Measurements from ENCODE around the gene TCFL5.

DNA sequence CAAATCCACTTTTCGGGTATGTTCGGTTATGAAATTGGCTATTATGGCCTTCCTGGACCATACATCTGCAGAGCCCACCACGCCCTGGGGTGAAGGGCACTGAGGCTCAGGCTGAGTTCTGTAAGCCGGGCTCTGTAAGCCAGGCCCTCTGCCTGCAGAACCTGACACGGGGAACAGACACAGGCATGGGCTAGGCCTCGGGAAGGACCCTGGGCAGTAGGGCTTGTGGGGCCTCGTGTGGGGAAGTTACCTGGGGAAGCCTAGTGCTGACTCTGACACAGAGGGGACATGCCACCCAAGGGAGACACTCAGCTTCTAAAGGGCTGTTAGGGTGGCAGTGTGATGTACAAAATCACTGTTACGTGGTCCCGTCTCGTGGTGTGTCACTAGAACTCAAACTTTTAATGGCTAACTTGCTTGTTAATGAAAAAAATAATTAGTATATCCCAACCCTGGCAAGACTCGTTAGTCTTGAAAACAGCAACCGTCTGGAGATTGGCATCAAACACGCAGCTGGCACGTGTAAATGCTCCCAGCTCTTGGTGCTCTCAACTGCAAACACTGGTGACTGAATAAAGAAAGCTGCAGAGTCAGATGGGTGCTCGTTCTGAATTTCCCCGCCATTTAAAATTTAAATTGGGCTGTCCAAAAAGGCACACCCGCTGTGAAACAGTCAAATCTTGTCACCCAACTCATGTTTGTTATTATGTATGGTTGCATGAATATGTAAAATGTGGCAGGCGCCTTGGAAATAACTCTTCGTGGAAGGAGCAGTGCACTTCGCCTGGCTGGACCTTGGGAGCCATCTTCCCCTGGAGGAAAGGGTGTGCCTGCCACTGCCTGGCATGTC, 23.6 kb upstream of the TCFL5 start:
- TF ChIP-seq, protein P1, sequence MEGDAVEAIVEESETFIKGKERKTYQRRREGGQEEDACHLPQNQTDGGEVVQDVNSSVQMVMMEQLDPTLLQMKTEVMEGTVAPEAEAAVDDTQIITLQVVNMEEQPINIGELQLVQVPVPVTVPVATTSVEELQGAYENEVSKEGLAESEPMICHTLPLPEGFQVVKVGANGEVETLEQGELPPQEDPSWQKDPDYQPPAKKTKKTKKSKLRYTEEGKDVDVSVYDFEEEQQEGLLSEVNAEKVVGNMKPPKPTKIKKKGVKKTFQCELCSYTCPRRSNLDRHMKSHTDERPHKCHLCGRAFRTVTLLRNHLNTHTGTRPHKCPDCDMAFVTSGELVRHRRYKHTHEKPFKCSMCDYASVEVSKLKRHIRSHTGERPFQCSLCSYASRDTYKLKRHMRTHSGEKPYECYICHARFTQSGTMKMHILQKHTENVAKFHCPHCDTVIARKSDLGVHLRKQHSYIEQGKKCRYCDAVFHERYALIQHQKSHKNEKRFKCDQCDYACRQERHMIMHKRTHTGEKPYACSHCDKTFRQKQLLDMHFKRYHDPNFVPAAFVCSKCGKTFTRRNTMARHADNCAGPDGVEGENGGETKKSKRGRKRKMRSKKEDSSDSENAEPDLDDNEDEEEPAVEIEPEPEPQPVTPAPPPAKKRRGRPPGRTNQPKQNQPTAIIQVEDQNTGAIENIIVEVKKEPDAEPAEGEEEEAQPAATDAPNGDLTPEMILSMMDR (IDR thresholded peaks at IDR 0.05; ENCODE audit: extremely low read depth in 1 of 2, insufficient read depth in 1 of 2, low read depth in 1 of 2, low read length in 2 of 2), result no peak
- TF ChIP-seq POLR2AphosphoS5 (IDR thresholded peaks at IDR 0.05; ENCODE audit: insufficient read depth, low read depth, low read length), result no peak
- no peak for TF ChIP-seq EZH2 (IDR thresholded peaks at IDR 0.05; ENCODE audit: borderline replicate concordance, low read depth, low read length, severe bottlenecking)
- TF ChIP-seq MYC (IDR thresholded peaks at IDR 0.05; ENCODE audit: low read depth, low read length), result no peak
- no peak for TF ChIP-seq POLR2A (IDR thresholded peaks at IDR 0.05; ENCODE audit: low read depth, low read length)
- TF ChIP-seq, protein P2, sequence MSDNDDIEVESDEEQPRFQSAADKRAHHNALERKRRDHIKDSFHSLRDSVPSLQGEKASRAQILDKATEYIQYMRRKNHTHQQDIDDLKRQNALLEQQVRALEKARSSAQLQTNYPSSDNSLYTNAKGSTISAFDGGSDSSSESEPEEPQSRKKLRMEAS (IDR thresholded peaks at IDR 0.05; ENCODE audit: insufficient read depth, insufficient read length), result no peak
- no peak for TF ChIP-seq JUN (IDR thresholded peaks at IDR 0.05; ENCODE audit: borderline replicate concordance, insufficient read depth, insufficient read length, low read depth)
- TF ChIP-seq GATA2 (IDR thresholded peaks at IDR 0.05; ENCODE audit: insufficient read depth, insufficient read length, low read depth, low read length), result no peak

Data from endothelial cell of umbilical vein (primary cell).